Measurements from ENCODE around the gene TBC1D9B.
A peak's percentile ranks its signal among the peaks of the same experiment; 100 is the strongest.

Gene TBC1D9B

DNA sequence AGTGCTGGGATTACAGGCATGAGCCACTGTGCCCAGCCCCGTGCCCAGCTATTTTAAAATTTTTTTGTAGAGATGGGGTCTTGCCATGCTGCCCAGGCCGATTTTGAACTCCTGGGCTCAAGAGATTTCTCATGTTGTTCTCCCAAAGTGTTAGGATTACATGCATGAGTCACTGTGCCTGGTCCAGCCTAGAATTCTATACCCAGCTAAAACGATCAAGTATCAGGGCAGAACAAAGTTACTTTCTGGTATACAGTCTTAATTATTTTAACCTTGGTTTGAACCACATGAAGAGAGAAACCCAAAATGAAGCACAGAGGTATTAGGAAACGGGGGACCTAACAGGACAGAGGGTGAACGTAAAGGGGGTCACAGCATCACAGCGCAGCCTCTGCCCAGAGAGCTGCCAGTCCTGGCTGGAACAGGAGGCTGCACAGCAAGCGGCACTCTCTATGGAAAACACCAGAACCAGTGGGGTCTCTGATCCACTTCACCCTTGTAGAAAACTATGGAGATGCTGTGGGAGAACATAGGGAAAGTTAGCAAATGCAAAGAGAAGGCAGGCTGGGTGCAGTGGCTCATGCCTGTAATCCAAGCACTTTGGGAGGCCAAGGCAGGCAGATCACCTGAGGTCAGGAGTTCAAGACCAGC lies 76.8 kb downstream of the TBC1D9B start:
- TF ChIP-seq, protein P1, sequence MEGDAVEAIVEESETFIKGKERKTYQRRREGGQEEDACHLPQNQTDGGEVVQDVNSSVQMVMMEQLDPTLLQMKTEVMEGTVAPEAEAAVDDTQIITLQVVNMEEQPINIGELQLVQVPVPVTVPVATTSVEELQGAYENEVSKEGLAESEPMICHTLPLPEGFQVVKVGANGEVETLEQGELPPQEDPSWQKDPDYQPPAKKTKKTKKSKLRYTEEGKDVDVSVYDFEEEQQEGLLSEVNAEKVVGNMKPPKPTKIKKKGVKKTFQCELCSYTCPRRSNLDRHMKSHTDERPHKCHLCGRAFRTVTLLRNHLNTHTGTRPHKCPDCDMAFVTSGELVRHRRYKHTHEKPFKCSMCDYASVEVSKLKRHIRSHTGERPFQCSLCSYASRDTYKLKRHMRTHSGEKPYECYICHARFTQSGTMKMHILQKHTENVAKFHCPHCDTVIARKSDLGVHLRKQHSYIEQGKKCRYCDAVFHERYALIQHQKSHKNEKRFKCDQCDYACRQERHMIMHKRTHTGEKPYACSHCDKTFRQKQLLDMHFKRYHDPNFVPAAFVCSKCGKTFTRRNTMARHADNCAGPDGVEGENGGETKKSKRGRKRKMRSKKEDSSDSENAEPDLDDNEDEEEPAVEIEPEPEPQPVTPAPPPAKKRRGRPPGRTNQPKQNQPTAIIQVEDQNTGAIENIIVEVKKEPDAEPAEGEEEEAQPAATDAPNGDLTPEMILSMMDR (IDR thresholded peaks at IDR 0.05; ENCODE audit: low read depth, low read length), result no peak
- DNase-seq (ENCODE audit: low read depth, low spot score), result no peak
- no peak overlapping the region for H3K4me3 ChIP-seq (ENCODE audit: low read depth, low read length)
- in situ Hi-C loops (cut with HindIII; ENCODE audit: low sequenced_read_pairs), result no loop called here

DNA sequence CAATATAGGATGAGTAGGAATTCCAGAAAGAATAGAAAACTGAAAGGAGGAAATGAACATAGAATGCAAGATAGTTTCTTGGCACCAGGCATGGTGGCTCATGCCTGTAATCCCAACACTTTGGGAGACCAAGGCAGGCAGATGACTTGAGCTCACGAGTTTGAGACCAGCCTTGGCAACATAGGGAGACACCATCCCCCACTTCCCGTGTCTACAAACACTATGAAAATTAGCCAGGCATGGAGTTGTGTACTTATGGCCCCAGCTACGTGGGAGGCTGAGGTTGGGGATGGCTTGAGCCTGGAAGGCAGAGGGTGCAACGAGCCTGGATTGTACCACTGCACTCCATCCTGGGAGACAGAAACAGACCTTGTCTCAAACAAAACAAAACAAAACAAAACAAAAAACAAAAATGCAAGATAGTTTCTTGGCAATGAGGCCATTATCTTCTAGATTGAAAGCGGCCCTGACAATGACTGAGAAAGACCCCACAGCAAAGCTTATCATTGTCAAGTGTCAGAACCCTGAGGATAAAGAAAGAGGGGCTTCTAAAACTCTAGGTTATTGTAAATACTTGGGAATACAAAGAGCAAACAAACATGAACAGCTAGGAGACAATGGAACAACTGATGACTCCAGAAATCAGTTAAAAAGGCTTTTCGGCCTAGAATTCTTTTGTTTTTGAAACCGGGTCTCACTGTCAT lies 77.8 kb downstream of the TBC1D9B start:
- TF ChIP-seq, protein P1 (IDR thresholded peaks at IDR 0.05; ENCODE audit: low read depth, low read length), result no peak
- no peak overlapping the region for H3K4me3 ChIP-seq (ENCODE audit: low read depth, low read length)
- DNase-seq (ENCODE audit: low read depth, low spot score), result no peak
- in situ Hi-C loops (cut with HindIII; ENCODE audit: low sequenced_read_pairs), result no loop called here

DNA sequence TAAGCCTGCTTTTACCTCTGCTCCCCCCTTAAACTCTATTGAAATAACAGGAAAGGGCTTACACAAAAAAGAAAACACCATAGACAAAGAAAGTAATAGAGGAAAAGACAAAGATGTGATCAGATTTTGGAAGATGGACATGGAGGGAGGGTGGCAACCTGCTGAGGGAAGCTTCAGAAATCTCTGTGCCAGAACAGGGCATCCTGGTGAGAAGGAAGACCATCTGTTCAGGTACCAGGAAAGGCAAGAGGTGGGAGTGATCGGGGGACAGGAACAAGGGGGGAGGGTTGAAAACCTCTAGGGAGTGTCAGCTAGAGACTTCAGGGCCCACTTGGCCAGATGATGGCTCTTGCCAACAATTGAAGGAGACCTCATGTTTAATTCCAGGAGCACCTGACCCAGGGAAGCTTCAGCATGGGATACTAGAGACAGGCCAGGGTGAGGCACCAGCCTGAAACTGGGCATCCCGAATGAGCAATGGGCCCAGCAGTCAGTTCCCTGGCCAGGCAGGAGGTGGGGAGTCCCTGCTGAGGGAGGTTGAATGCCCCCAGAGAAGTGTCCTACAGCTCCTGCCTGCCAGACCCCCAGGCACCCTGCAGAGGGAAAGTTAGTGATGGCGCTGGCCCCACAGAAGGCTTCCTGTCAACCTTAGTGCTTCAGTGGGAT lies 78.8 kb downstream of the TBC1D9B start:
- DNase-seq (ENCODE audit: low read depth, low spot score), result no peak
- TF ChIP-seq, protein P1 (IDR thresholded peaks at IDR 0.05; ENCODE audit: low read depth, low read length), result no peak
- in situ Hi-C loops (cut with HindIII; ENCODE audit: low sequenced_read_pairs), result no loop called here
- H3K4me3 ChIP-seq (ENCODE audit: low read depth, low read length), result no peak overlapping the region

DNA sequence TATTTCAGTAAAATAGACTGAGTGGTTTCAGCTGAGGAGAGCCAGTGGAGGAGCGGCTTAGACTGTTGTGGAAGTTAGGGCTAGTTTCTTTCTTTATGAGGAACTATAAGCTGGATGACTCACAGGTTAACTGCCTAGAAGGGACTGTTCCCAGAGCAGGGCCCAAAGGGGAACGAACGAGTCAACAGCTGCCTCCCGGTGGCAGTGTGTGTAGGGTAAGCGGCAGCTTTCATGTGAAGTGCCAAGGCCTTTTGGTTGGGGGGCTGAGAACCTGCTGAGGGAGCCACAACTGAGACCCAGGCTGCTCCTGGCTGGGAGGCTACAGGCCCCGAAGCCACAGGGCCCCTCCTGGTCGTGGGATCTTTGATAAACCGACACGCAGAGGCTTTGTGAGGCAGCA lies 80.0 kb downstream of the TBC1D9B start:
- no peak overlapping the region for H3K4me3 ChIP-seq (ENCODE audit: low read depth, low read length)
- TF ChIP-seq, protein P1 (IDR thresholded peaks at IDR 0.05; ENCODE audit: low read depth, low read length), result peak; percentile 20
- peak; percentile 62 for DNase-seq (ENCODE audit: low read depth, low spot score)
- in situ Hi-C loops (cut with HindIII; ENCODE audit: low sequenced_read_pairs), result no loop called here

DNA sequence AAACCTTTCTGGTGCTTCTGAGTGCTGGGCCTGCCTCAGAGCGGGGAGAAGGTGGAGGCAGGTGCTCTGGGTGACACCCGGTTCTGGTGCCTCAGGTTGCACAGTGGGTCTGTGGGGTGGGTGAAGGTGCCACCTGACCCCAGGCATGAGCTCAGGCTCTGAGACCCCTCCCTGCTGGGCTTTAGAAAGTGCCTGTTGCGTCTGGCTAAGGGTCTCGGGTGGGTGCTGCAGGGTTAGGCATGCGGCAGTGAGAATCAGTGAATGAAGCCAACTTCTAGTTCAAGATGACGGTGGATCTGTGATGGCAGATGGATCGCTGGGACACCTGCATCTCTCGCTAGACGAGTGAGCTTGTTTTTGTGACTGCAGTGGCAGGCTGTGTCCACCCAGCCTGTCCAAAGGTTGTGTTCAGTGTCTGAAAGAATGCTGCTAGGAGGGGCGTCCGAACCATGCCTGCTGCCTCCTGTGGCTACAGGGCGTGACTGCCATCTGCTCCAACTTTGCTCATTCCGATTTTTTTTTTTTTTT lies 82.0 kb downstream of the TBC1D9B start:
- TF ChIP-seq, protein P1 (IDR thresholded peaks at IDR 0.05; ENCODE audit: low read depth, low read length), result no peak
- H3K4me3 ChIP-seq (ENCODE audit: low read depth, low read length), result no peak overlapping the region
- in situ Hi-C loops (cut with HindIII; ENCODE audit: low sequenced_read_pairs), result no loop called here
- DNase-seq (ENCODE audit: low read depth, low spot score), result no peak

DNA sequence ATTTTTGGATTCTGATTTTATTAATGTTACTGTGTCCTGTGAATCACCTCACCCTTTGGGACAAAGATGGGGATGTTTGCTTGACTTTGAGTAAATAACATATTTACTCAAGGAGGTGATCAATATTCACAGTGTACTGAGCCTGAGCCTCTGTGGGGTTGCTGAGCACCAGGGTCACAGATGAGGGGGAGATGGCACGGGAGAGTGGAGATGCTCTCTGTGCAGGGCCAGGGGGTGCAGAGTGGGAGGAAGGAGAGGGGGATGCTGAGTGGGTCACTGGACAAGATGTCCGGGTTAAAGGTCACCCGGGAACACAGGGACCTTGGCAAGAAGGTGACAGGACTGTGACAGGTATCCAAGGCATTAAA lies 83.0 kb downstream of the TBC1D9B start:
- DNase-seq (ENCODE audit: low read depth, low spot score), result no peak
- in situ Hi-C loops (cut with HindIII; ENCODE audit: low sequenced_read_pairs), result no loop called here
- TF ChIP-seq, protein P1 (IDR thresholded peaks at IDR 0.05; ENCODE audit: low read depth, low read length), result no peak
- H3K4me3 ChIP-seq (ENCODE audit: low read depth, low read length), result no peak overlapping the region
